Activated T-cell treated with anti-CD3 and anti-CD28 coated beads, Interleukin-2, amount 50 U/mL, for 24 hours (primary cell): ENCODE measurements around the gene MYORG.

Experiments used
- DNase-seq: peaks from one replicate; pipeline ENCODE4 v3.0.0-alpha.2; 2020
- H3K27ac Mint-ChIP-seq: 2 replicates; pipeline ENCODE4 v1.8.0; 2020; ENCODE audit warnings: mild to moderate bottlenecking, mixed read lengths
- H3K27me3 Mint-ChIP-seq: 2 replicates; pipeline ENCODE4 v1.8.0; 2020; ENCODE audit warnings: mixed read lengths
- H3K36me3 Mint-ChIP-seq: 2 replicates; pipeline ENCODE4 v1.8.0; 2020; ENCODE audit warnings: low read depth, mixed read lengths
- H3K4me1 Mint-ChIP-seq: 2 replicates; pipeline ENCODE4 v1.8.0; 2020; ENCODE audit warnings: low read depth, mixed read lengths
- H3K4me3 Mint-ChIP-seq: 2 replicates; pipeline ENCODE4 v1.8.0; 2020; ENCODE audit warnings: mild to moderate bottlenecking, moderate library complexity, mixed read lengths
- H3K9me3 Mint-ChIP-seq: 2 replicates; pipeline ENCODE4 v1.8.0; 2020; ENCODE audit warnings: mixed read lengths

The MYORG gene

DNA sequence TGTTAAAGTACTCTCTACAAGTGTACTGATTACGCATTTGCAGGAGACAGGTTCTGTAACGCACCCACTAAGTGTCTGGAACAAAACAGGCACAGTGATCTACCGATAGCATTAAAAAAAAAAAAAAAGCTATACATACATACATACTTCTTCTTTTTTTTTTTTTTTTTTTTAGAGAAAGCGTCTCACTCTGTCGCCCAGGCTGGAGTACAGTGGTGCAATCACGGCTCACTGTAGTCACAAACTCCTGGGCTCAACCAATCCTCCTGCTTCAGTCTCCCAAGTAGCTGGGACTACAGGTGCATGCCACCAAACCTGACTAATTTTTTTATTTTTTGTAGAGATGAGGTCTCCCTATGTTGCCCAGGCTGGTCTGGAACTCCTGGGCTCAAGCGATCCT is 55.2 kb downstream of the MYORG start:
- DNase-seq, result no peak
- Mint-ChIP-seq H3K27me3 (no peaks in the 10 kb centered on the region), H3K27ac (no peak overlapping the region), H3K9me3 (no peaks in the 10 kb centered on the region), H3K36me3 (no peaks in the 10 kb centered on the region), H3K4me3 (no peak overlapping the region), H3K4me1 (peaks cover under 1% of the 10 kb centered on the region)

DNA sequence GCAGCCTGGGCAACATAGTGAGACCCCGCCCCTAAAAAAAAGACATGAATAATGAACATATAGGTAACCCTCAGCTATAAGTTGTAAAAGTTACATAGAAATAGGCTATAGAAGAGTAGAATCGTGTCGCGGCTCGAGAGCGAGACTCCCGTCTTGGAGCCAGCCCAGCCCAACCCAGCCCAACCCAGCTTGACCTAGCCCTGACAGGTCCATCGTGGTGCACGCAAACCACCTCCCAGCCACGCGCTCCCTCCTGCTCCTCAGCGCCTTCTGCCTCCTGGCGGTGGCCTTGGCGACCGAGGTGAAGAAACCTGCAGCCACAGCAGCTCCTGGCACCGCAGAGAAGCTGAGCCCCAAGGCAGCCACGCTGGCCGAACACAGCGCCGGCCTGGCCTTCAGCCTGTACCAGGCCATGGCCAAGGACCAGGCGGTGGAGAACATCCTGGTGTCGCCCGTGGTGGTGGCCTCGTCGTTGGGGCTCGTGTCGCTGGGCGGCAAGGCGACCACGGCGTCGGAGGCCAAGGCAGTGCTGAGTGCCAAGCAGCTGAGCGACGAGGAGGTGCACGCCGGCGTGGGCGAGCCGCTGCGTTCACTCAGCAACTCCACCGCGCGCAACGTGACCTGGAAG is 58.4 kb downstream of the MYORG start:
- no peak overlapping the region for H3K4me3 Mint-ChIP-seq
- H3K27ac Mint-ChIP-seq, result no peak overlapping the region
- no peaks in the 10 kb centered on the region for H3K4me1 Mint-ChIP-seq
- no peak for DNase-seq
- H3K9me3 Mint-ChIP-seq, result no peaks in the 10 kb centered on the region
- H3K36me3 Mint-ChIP-seq, result no peaks in the 10 kb centered on the region
- no peaks in the 10 kb centered on the region for H3K27me3 Mint-ChIP-seq

DNA sequence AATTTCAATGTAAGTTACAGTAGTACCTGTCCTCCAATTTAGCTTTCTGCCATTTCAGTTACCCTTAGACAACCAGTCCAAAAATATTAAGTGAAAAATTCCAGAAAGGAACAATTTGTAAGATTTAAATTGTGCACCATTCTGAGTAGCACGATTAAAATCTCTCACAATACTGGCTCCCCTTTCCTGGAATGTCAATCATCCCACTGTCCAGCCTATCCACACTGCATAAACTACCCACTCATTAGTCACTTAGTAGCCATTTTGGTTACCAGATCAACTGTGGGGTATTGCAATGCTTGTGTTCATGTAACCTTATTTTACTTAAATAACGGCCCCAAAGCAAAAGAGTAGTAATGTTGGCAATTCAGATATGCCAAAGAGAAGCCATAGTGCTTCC is 59.3 kb downstream of the MYORG start:
- no peaks in the 10 kb centered on the region for H3K27me3 Mint-ChIP-seq
- H3K4me1 Mint-ChIP-seq, result no peaks in the 10 kb centered on the region
- no peaks in the 10 kb centered on the region for H3K9me3 Mint-ChIP-seq
- H3K36me3 Mint-ChIP-seq, result no peaks in the 10 kb centered on the region
- H3K4me3 Mint-ChIP-seq, result no peak overlapping the region
- H3K27ac Mint-ChIP-seq, result no peak overlapping the region
- DNase-seq, result no peak
